Measurements from ENCODE around the gene ATG4B.

GRCh38 chr2:241658296-241658695, 20.8 kb downstream of the ATG4B start:
- TF ChIP-seq CTCF (IDR thresholded peaks at IDR 0.05) (no peak), KAT7 (CRISPR knock-in tag; IDR thresholded peaks at IDR 0.05; ENCODE audit: borderline replicate concordance) (no peak)
